Fibroblast of lung (primary cell): ENCODE results near the gene TLN1. TPM values are rescaled to one million over a fixed set of nuclear protein-coding genes. Genes with fewer than 3 reads are reported as not detected.

Source experiments
- DNase-seq, 2 donors: peaks; one replicate each; pipeline versions ENCODE4 v3.0.0 to v3.0.0-alpha.2; 2010; ENCODE audit warnings: low read depth in 2 of 2
- H2AFZ ChIP-seq: 2 replicates; pipeline ENCODE4 v1.5.1; 2012; ENCODE audit warnings: low read length, control low read depth, inconsistent platforms
- H3K27ac ChIP-seq: 2 replicates; pipeline ENCODE4 v1.5.1; 2011; ENCODE audit warnings: low read length, control low read depth; ENCODE audit not compliant: insufficient read depth
- H3K27me3 ChIP-seq: 2 replicates; pipeline ENCODE4 v1.5.1; 2011; ENCODE audit warnings: mild to moderate bottlenecking, low read length; ENCODE audit not compliant: control insufficient read depth, insufficient read depth
- H3K36me3 ChIP-seq: 2 replicates; pipeline ENCODE4 v1.5.1; 2011; ENCODE audit warnings: low read length; ENCODE audit not compliant: control insufficient read depth, insufficient read depth
- H3K4me1 ChIP-seq: 2 replicates; pipeline ENCODE4 v1.5.1; 2011; ENCODE audit warnings: low read length; ENCODE audit not compliant: control insufficient read depth, insufficient read depth; ENCODE audit errors: extremely low read depth
- H3K4me2 ChIP-seq: 2 replicates; pipeline ENCODE4 v1.5.1; 2011; ENCODE audit warnings: low read length, control low read depth; ENCODE audit not compliant: insufficient read depth; ENCODE audit errors: extremely low read depth
- H3K4me3 ChIP-seq, 4 experiments: fragments of 200-600 bp in 1 of 4; sonication (generic) in 1 of 4; replicated peaks in 1 of 4; 2 replicates each; pipeline ENCODE4 v1.5.1; 2011 to 2016; ENCODE audit warnings: low read length in 4 of 4, low read depth in 3 of 4, mild to moderate bottlenecking in 3 of 4, control low read depth in 2 of 4, inconsistent platforms in 1 of 4, mixed read lengths in 1 of 4; ENCODE audit not compliant: insufficient read depth in 1 of 4; ENCODE audit errors: control extremely low read depth in 1 of 4
- H3K79me2 ChIP-seq: 2 replicates; pipeline ENCODE4 v1.5.1; 2012; ENCODE audit warnings: mild to moderate bottlenecking, low read length, inconsistent platforms; ENCODE audit not compliant: control insufficient read depth, insufficient read depth
- H3K9ac ChIP-seq: 2 replicates; pipeline ENCODE4 v1.5.1; 2011; ENCODE audit warnings: mild to moderate bottlenecking, low read length, control low read depth; ENCODE audit not compliant: insufficient read depth
- H3K9me3 ChIP-seq: 2 replicates; pipeline ENCODE4 v1.5.1; 2012; ENCODE audit warnings: low read depth, low read length; ENCODE audit not compliant: control insufficient read depth, insufficient read depth
- H4K20me1 ChIP-seq: 2 replicates; pipeline ENCODE4 v1.5.1; 2011; ENCODE audit warnings: low read length; ENCODE audit not compliant: control insufficient read depth, insufficient read depth; ENCODE audit errors: extremely low read depth
- EZH2 ChIP-seq: IDR thresholded peaks from 2 replicates; pipeline ENCODE4 v1.5.1; 2012; ENCODE audit warnings: low read length, control low read depth, mild to moderate bottlenecking; ENCODE audit errors: missing control alignments
- polyA plus RNA-seq, 2 donors: library from polyadenylated mRNA; depleted of rRNA in 1 of 2; stranded (reverse) in 1 of 2; unstranded in 1 of 2; fragments of >200 nt; gene quantifications; 2 replicates each; pipeline ENCODE4 v1.2.1, GENCODE V29; 2011 to 2012; ENCODE audit warnings: missing spikeins in 1 of 2
- total RNA-seq: library from RNA; depleted of rRNA; stranded (reverse); fragments of >200 nt; gene quantifications from 2 replicates; pipeline ENCODE4 v1.2.1, GENCODE V29; 2014
- TF ChIP-seq, protein P1 (sequence below), 2 donors: IDR thresholded peaks in 1 of 2; conservative IDR thresholded peaks in 1 of 2; 1 replicate in 1 of 2; 2 replicates in 1 of 2; pipeline ENCODE4 v1.5.1; 2011 to 2012; ENCODE audit warnings: low read length in 2 of 2, control low read depth in 1 of 2, inconsistent platforms in 1 of 2, low read depth in 1 of 2, mild to moderate bottlenecking in 1 of 2

The TLN1 gene
- total and polyA plus RNA-seq, 2 donors (not counting 1 experiment from before 2014, with no cell fraction given) = 214 to 405 TPM

DNA sequence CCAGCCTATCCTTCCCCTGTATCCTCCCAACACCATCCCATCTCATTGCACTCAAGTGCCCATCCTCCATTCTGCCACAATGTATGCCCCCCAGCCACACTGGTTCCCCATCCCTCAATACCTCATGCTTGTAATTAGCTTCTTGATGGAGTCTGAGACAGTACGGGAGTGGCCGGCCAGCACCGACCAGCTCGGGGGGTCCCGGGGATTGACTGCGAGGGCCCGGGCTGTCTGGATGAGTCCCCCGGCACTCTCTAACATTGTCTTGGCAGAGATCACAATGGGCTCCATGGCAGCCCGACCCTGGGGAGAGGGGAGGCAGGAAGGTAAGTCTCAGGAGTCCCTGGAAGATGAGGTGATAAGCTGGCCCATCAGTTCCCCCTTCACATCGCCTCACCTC lies 25.0 kb downstream of the TLN1 start:
- no peaks in the 10 kb centered on the region for H4K20me1 ChIP-seq
- H3K4me2 ChIP-seq = no peak overlapping the region
- H3K27ac ChIP-seq = no peak overlapping the region
- peaks cover 68% of the 10 kb centered on the region for H3K36me3 ChIP-seq
- no peaks in the 10 kb centered on the region for H3K27me3 ChIP-seq
- H2AFZ ChIP-seq = no peak overlapping the region
- TF ChIP-seq EZH2 = no peak
- TF ChIP-seq, protein P1, sequence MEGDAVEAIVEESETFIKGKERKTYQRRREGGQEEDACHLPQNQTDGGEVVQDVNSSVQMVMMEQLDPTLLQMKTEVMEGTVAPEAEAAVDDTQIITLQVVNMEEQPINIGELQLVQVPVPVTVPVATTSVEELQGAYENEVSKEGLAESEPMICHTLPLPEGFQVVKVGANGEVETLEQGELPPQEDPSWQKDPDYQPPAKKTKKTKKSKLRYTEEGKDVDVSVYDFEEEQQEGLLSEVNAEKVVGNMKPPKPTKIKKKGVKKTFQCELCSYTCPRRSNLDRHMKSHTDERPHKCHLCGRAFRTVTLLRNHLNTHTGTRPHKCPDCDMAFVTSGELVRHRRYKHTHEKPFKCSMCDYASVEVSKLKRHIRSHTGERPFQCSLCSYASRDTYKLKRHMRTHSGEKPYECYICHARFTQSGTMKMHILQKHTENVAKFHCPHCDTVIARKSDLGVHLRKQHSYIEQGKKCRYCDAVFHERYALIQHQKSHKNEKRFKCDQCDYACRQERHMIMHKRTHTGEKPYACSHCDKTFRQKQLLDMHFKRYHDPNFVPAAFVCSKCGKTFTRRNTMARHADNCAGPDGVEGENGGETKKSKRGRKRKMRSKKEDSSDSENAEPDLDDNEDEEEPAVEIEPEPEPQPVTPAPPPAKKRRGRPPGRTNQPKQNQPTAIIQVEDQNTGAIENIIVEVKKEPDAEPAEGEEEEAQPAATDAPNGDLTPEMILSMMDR (conservative IDR thresholded peaks at IDR 0.05 in 1 of 2, IDR thresholded peaks at IDR 0.05 in 1 of 2; ENCODE audit: low read depth in 1 of 2, low read length in 2 of 2) = no peak
- H3K4me1 ChIP-seq = no peaks in the 10 kb centered on the region
- no peak for DNase-seq
- H3K9me3 ChIP-seq = no peaks in the 10 kb centered on the region
- H3K9ac ChIP-seq = no peak overlapping the region
- H3K4me3 ChIP-seq = no peak overlapping the region
- H3K79me2 ChIP-seq = no peaks in the 10 kb centered on the region

GRCh38 chr9:35705836-35706430 lies 26.1 kb downstream of the TLN1 start:
- peaks cover 60% of the 10 kb centered on the region for H3K36me3 ChIP-seq
- H3K27ac ChIP-seq = no peak overlapping the region
- no peak overlapping the region for H3K4me2 ChIP-seq
- no peaks in the 10 kb centered on the region for H4K20me1 ChIP-seq
- no peak for DNase-seq
- no peak overlapping the region for H3K4me3 ChIP-seq
- H3K27me3 ChIP-seq = no peaks in the 10 kb centered on the region
- no peaks in the 10 kb centered on the region for H3K4me1 ChIP-seq
- H3K9ac ChIP-seq = no peak overlapping the region
- no peaks in the 10 kb centered on the region for H3K79me2 ChIP-seq
- no peaks in the 10 kb centered on the region for H3K9me3 ChIP-seq
- no peak for TF ChIP-seq EZH2
- TF ChIP-seq, protein P1 (conservative IDR thresholded peaks at IDR 0.05 in 1 of 2, IDR thresholded peaks at IDR 0.05 in 1 of 2; ENCODE audit: low read depth in 1 of 2, low read length in 2 of 2) = no peak
- H2AFZ ChIP-seq = no peak overlapping the region

DNA sequence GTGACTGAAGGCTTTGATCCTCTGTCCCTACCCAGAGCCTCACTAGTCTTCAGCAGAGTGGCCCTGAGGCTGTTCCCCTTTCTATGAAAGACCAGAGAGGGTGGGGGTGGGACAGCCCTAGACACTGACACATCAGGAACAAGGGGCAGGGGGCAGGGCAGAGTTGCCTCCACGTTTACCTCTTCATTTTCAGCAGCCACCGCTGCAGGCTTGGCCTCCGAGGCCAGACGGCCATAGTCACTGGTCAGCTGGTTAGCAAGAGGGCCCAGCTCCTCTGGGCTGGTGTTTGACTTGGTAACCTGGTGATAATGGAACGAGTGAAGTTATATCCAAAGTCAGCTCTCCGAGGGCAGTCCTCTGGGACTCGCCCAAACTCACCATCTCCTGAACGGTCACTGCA lies 26.6 kb downstream of the TLN1 start:
- Histone ChIP-seq H3K79me2 (no peaks in the 10 kb centered on the region), H3K9me3 (no peaks in the 10 kb centered on the region)

More for the DNA sequence above, 26.6 kb downstream of the TLN1 start:
- Histone ChIP-seq H3K4me1 (no peaks in the 10 kb centered on the region), H3K36me3 (peaks cover 58% of the 10 kb centered on the region), H3K4me3 (no peak overlapping the region), H3K4me2 (no peak overlapping the region), H4K20me1 (no peaks in the 10 kb centered on the region), H3K27ac (no peak overlapping the region), H3K9ac (no peak overlapping the region), H3K27me3 (no peaks in the 10 kb centered on the region), H2AFZ (no peak overlapping the region)
- DNase-seq = no peak
- TF ChIP-seq, protein P1 (conservative IDR thresholded peaks at IDR 0.05 in 1 of 2, IDR thresholded peaks at IDR 0.05 in 1 of 2; ENCODE audit: low read depth in 1 of 2, low read length in 2 of 2) = no peak
- no peak for TF ChIP-seq EZH2
